ENCODE results near the gene TMEM43.

The TMEM43 gene

GRCh38 chr3:14151471-14152083 is 26.7 kb downstream of the TMEM43 start:
- no peak for DNase-seq (ENCODE audit: low spot score)

DNA sequence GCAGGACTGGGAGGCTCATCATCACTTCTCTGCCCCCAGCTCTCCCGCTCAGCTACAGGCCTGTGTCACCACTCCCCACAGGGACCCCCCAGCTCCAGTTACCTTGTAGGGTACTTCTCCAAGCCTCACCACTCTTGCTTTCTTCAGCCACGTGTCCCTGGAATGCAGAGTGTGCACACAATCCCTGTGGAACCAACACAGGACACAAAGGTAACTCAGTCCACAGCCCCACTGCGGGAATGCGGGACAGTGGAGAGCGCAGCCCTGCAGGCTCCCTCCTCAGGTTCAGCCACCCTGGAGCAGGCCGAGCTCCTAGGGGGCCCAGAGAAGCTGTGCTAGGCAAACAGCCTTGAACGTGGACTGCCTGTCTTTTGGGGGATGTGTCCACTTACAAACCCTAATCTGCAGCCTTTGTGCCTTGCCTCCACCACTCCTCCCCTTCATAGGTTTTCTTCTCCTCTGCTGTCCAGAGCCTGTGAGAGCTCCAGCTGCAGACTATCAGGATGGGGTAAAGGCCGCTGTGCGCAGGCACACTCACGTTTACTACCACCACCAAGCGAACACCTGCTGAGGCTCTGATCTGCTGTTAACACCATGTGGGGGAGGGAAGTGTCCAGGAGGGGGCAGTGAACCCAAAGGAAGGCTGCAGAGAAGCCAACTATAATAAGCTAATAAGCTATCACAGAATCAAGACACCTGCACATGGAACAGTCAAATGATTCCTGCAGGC is 27.5 kb downstream of the TMEM43 start:
- DNase-seq (ENCODE audit: low spot score): no peak

DNA sequence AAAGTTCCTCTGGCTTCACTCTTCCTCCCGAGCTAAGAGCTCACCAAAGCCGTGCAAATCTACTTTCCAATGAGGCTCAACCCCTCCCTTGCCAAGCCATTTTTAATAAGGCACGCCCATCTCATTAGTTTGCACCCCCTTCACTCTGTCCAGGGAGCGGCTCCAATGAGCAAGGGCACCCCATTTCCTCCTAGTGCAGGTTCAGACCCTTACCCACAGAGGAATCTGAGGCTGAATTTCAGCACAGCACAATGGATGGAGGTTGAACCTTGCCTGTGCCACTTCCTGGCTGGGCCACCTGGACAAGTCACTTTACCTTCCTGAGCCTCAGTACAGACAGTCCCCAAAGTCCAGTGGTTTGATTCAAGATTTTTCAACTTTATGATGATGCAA is 28.1 kb downstream of the TMEM43 start:
- no peak for DNase-seq (ENCODE audit: low spot score)

GRCh38 chr3:14153663-14154062 is 28.8 kb downstream of the TMEM43 start:
- DNase-seq (ENCODE audit: low spot score): no peak

DNA sequence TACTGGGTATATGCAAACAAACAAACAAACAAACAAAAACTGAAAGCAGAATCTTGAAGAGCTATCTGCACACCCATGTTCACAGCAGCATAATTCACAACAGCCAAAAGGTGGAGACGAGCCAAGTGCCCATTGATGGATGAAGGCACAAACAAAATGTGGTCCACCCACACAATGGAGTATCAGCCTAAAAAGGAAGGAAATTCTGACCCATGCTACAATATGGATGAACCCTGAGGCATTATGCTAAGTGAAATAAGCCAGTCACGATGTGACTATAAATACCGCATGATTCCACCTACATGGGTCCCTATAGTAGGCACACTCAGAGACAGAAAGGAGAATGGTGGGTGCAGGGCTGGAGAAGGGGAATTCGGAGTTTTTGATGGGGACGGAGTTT is 29.4 kb downstream of the TMEM43 start:
- no peak for DNase-seq (ENCODE audit: low spot score)

GRCh38 chr3:14154895-14155440 is 30.1 kb downstream of the TMEM43 start:
- no peak for DNase-seq (ENCODE audit: low spot score)

DNA sequence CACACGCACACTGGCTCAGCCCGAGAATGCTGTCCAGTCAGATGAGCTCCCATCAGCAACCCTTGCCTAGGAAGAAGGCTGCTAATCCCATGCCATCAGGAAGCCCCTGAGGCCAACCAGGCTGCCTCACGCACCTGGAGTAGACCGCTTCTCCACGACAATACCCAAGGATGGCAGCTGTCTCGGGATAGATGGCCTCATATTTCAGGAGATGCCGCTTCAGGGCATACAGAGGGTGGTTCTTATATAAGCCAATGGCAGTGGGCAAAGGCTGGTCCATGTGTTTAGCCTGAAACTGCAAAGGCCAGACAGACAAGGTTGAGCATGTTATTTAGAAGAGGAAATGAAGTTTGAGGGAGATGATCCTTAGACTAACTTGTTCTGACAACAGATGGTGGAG is 31.3 kb downstream of the TMEM43 start:
- no peak for DNase-seq (ENCODE audit: low spot score)

DNA sequence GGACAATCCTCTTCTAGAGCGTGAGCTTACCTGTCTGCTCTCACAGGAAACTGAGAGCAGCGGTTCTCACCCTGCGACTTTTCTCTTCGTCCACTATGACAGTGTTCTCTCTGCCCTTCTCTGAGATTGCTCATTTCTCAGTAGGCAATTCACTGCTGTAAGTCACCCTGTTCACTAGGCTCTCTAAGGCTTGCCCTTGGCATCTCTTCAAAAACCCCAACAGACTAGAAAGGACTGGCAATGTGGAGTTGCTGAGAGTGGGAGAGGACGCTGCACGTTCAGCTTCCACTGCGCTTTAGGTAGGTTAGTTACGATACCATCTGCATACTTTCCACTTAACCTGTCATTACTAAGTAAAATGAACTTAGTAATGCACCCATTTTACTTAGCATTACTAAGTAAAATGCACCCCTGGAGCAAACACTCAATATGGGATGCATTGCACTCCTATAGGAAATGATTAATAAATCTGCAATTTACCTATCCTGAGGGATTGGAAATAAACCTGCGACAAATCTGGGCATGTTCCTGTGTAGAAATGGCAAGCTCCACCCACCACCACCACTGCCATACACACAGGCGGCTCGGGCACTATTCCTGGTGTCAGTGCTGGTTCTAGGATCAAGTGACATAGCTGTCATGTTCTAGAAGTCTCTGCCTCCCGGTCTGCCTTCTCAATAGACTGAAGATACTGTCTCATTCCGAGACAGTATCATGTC is 32.1 kb downstream of the TMEM43 start:
- DNase-seq (ENCODE audit: low spot score): no peak

GRCh38 chr3:14157951-14158350 is 33.1 kb downstream of the TMEM43 start:
- DNase-seq (ENCODE audit: low spot score): no peak

DNA sequence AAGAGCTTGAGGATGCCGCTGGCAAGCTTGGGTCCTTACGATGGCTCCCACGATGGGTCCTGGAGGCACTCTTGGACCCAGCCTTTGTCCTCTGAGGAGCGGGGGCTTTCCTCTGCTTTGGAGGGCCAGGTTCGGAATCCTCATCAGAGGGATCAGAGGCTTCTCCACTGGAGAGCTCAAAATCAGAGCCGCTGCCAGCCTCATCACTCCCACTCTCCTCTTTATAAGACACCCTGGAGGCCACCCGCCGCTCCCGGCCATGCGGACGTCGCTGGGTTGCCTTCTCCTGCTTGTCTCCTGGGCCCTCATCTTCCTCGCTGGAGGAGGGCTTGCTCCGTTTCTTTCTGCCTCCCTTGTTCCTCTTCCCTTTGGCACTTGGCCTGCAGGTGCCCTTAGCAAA is 33.5 kb downstream of the TMEM43 start:
- no peak for DNase-seq (ENCODE audit: low spot score)

DNA sequence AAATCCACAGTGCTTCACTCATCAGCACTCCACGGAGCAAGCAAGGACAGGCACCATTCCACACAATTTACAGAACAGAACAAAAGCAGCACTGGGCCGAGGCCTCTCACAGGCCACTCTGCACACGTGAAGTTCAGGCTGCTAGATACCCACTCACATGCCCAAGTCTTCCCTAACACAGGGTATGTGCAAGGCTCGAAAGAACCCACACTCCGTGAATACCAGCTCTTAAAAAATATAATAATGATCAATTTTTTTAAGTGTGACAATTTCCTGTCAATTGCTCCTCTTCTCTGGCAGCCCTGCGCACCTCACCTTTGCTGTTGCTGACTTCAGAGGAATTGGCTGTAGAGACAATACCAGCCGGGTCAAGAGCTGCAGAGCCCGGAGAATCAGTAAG is 34.6 kb downstream of the TMEM43 start:
- no peak for DNase-seq (ENCODE audit: low spot score)

- no peak for DNase-seq (ENCODE audit: low spot score)
Measured at GRCh38 chr3:14161282-14161681, 36.4 kb downstream of the TMEM43 start.

GRCh38 chr3:14162178-14162577 is 37.3 kb downstream of the TMEM43 start:
- no peak for DNase-seq (ENCODE audit: low spot score)

- DNase-seq (ENCODE audit: low spot score): no peak
Measured at GRCh38 chr3:14166877-14167603, 42.2 kb downstream of the TMEM43 start.

DNA sequence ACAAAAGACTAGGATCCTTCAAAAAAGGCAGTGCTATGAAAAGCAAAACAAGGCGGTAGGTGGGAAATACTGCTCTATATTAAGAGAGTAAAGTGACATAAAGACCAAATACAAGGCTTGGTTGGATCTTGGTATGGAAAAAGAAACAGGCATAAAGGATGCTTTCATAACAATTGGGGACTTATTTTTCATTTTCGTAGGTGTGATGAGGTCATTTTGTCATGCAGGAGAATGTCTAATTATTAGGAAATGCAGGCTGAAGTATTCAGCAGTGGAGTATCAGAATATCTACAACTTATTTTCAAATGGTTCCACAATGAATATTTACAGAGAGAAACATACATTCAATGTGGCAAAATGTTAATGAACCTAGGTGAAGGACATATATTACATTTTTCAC is 44.6 kb downstream of the TMEM43 start:
- no peak for DNase-seq (ENCODE audit: low spot score)

- DNase-seq (ENCODE audit: low spot score): no peak
Measured at GRCh38 chr3:14169871-14170270, 45.0 kb downstream of the TMEM43 start.

DNA sequence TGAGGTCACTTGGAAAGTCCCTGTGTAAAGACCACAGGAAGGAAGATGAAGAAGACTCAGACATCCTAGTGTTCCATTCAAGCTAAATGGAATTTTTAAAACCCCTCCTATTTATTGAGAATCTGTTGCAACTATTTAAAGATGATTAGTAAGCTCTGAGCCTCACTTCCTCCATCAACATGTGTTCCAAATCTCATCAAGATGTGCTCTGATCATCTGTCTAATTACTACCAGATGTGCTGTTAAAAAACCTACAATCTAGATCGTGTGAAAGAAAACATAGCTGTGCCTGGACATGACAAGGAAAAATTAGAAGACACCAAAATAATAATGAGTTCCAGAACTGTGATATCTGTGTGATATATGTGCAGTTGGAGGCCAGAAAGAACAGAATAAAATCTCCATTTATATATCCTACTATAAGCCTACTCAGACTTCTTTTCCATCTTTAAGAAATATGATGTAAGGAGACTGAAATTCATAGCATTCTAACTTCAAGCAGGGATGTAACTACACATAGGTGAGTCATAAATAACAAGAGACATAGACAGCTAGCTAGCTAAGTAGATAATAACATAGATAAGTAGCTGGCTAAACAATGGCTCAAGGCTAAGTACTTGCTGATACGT is 45.8 kb downstream of the TMEM43 start:
- no peak for DNase-seq (ENCODE audit: low spot score)

- DNase-seq (ENCODE audit: low spot score): no peak
Measured at GRCh38 chr3:14172496-14172895, 47.6 kb downstream of the TMEM43 start.

DNA sequence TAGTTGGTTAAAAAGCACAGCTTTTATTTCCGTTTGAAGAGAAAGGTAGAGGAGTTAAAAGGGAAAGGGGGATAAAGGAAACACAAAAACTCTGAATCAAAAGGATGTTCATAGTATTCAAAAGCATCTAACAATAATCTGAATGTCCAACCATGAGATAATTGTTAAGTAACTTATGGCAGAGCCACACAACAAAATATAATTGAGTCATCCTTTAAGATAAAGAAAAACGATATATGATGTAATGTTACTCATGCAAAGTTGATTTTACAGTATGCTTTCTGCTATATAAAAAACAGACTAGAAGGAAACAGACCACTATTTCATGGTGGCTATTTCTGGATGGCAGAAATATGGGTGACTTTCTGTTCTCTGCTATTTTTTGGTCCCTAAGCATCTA is 49.6 kb downstream of the TMEM43 start:
- DNase-seq (ENCODE audit: low spot score): no peak

- DNase-seq (ENCODE audit: low spot score): no peak
Measured at GRCh38 chr3:14175383-14176037, 50.7 kb downstream of the TMEM43 start.

GRCh38 chr3:14177580-14178246 is 52.9 kb downstream of the TMEM43 start:
- DNase-seq (ENCODE audit: low spot score): no peak
